Retinal pigment epithelial cell (primary cell): ENCODE measurements around the gene LRP11.
"Not testable (repeated sequence)": the region's sequence is repeated elsewhere in the genome, so short reads cannot be mapped to it uniquely, and the experiment has no call there.

Experiments used
- DNase-seq: peaks from one replicate; pipeline ENCODE4 v3.0.0-alpha.2; 2010; ENCODE audit warnings: low read depth
- H3K4me3 ChIP-seq: 2 replicates; pipeline ENCODE4 v1.5.1; 2011; ENCODE audit warnings: mild to moderate bottlenecking, low read length, control low read depth, moderate library complexity
- CTCF ChIP-seq: conservative IDR thresholded peaks from 2 replicates; pipeline ENCODE4 v1.5.1; 2011; ENCODE audit warnings: low read depth, low read length, control low read depth, inconsistent platforms

LRP11 gene

DNA sequence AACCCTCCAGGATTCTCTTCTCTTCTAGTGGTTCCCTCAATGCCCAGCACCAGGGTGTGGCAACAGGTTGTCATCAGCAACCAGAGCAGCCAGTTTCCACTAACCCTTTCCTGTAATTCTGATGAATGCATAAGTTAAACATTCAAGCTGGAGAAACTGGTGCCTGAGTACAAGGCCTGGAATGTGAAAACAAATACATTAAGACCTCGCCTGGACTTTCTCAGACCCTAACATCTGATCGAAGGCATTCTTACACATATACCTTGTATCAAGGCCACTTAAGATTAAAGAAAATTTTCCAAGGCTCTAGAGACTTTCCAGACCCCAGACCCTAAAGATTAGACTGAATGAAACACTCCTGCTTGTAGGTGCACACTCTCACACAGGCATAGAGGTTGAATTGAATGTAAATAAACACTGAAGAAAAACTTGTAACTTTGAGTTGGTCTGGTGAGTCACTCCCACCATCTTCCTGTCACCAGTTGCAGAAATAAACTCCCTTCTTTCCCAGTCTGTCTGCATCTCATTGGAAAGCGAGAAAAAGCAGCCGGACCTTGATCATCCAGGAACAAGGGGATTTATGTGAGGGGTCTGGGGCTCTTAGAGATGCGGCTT lies 9.0 kb downstream of the LRP11 start:
- no peak for TF ChIP-seq CTCF
- DNase-seq = peak; percentile 80
- H3K4me3 ChIP-seq = peak overlapping the region; percentile 5

GRCh38 chr6:149854532-149854931 lies 9.6 kb downstream of the LRP11 start:
- H3K4me3 ChIP-seq = no peak overlapping the region
- TF ChIP-seq CTCF = no peak
- no peak for DNase-seq

GRCh38 chr6:149854017-149854416 lies 10.1 kb downstream of the LRP11 start:
- H3K4me3 ChIP-seq = not testable (repeated sequence)

GRCh38 chr6:149852881-149853280 lies 11.3 kb downstream of the LRP11 start:
- TF ChIP-seq CTCF = no peak
- DNase-seq = no peak
- H3K4me3 ChIP-seq = no peak overlapping the region

More at GRCh38 chr6:149854017-149854416, 10.1 kb downstream of the LRP11 start:
- not testable (repeated sequence) for DNase-seq

- DNase-seq = no peak
- no peak overlapping the region for H3K4me3 ChIP-seq
- TF ChIP-seq CTCF = no peak
Measured at GRCh38 chr6:149852180-149852579, 12.0 kb downstream of the LRP11 start.

DNA sequence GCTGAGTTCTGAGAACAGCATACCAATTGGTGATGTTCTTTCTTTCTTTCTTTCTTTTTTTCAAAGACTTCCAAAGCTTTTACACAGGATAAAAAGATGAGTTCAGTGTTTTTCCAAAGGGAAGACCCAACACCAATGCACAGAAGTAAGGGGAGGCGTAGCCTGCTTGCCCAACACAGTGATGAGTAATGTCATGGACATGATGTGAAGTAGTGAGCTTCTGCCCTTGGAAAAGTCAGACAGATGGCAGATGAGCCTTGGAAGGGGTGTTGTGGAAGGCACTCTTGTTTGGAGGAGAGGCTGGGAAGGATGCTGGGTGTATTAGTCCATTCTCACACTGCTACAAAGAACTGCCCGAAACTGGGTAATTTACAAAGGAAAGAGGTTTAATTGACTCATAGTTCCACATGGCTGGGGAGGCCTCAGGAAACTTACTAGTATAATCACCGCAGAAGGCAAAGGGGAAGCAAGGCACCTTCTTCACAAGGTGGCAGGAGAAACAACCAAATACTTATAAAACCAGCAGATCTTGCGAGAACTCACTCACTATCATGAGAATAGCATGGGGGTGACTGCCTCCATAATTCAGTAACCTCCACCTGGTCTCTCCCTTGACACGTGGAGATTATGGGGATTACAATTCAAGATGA lies 12.6 kb downstream of the LRP11 start:
- H3K4me3 ChIP-seq = no peak overlapping the region
- no peak for DNase-seq
- no peak for TF ChIP-seq CTCF

DNA sequence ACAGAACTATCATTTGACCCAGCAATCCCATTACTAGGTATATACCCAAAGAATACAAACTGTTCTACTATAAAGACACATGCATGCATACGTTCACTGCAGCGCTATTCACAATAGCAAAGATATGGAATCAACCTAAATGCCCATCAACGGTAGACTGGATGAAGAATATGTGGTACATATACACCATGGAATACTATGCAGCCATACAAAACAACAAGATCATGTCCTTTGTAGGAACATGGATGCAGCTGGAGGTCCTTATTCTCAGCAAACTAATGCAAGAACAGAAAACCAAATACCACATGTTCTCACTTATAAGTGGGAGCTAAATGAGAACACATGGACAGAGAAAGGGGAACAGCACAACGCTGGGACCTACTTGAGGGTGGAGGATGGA lies 15.8 kb downstream of the LRP11 start:
- DNase-seq, H3K4me3 ChIP-seq: not testable (repeated sequence)

GRCh38 chr6:149847939-149848267 lies 16.3 kb downstream of the LRP11 start:
- no peak for DNase-seq
- no peak for TF ChIP-seq CTCF
- H3K4me3 ChIP-seq = no peak overlapping the region
